SKM-1 (cell line): ENCODE data around the gene LGALS1.
"Not testable (repeated sequence)": the region's sequence is repeated elsewhere in the genome, so short reads cannot be mapped to it uniquely, and the experiment has no call there.

Experiments
- DNase-seq: peaks from one replicate; lab custom pipeline; 2025; ENCODE audit not compliant: unreplicated experiment; lab: John Stamatoyannopoulos, UW

LGALS1 gene

DNA sequence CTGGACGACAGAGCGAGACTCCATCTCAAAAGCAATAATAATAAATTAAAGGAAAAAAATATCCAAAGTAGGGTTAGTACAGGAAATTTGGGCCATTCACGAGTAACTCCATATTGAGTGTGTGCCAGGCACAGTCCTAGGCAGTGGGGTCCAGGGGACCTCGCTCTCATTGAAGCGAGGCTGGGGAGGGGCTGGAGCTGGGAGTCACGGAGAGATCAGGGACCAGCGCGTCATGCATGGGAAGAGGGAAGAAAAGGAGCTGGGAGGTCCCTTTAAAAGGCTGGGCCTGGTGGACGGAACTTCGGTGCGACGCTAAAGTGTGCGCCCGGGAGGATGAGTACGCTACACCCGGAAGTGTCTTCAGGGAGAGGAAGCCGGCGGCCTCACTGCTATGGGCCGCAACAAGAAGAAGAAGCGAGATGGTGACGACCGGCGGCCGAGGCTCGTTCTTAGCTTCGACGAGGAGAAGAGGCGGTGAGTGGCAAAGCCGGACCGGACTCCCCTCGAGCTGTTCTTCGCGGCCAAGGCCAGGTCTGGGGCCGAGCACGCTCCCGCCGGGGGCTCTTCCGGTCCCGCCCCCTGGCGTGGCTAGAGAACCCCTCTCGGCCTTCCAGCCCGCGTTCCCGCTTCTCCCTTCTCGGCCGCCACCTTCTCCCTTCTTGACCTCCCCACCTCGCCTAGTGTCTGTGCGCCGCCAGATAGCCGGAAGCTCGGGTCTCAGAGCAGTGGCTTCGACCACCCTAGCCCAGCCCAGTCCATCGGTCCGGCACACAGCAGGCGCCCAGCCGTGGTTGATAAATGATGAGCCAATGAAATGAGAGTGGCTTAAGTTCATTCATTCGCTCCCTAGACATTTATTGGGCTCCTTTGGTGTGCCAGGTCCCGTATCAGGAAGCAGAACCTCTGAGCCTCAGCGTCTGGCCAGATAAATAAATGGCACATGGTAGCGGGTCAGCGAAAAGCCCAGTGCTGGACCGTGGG is 10.9 kb downstream of the LGALS1 start, which contains the start of gene NOL12:
NOL12 (plus strand) TSS at position 342 of the 981 bp plus-strand sequence; CDS start at position 392, 50 bp downstream.
- DNase-seq, result peak; percentile 81

DNA sequence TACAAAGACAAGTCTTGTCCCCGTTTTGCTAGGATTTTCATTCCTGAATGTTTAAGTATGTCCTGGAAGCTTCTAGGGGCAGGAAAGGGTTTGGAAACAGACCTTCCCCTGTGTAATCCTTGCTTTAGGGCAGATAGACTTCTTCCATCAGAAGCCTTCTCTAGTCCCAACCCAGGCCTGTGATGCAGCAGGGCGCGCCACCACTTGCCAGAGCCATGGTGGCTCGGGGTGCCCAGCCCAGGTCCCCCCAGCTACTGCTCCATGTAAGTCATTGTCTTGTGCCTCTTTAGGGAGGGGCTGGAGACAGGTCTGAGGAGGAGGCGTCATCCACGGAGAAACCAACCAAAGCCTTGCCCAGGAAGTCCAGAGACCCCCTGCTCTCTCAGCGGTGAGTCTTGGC is 15.0 kb downstream of the LGALS1 start:
- DNase-seq, result no peak

DNA sequence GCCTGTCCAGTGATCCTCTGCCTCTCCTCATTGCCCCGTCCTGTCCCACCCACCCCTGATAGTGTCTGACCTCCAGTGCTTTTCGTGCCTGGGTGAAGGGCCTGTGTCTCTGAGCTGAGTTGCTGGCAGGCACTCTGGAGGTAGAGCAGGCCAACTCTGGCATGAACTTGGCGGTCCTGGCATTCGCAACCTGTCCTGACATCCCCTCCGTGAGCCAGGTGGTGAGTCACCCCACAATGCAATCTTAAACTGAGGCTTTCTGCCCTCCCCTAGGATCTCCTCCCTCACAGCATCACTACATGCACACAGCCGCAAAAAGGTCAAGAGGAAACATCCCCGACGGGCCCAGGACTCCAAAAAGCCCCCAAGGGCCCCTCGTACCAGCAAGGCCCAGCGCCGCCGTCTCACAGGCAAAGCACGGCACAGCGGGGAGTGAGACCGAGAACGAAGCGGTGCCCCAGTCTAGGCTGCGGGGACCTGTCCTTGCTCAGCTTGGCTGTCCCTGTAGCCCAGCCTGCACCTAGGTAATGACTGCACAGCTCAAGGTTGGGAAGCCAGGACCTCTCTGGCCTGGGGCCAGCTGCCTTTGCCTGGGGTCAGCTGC is 15.6 kb downstream of the LGALS1 start:
- DNase-seq, result no peak

DNA sequence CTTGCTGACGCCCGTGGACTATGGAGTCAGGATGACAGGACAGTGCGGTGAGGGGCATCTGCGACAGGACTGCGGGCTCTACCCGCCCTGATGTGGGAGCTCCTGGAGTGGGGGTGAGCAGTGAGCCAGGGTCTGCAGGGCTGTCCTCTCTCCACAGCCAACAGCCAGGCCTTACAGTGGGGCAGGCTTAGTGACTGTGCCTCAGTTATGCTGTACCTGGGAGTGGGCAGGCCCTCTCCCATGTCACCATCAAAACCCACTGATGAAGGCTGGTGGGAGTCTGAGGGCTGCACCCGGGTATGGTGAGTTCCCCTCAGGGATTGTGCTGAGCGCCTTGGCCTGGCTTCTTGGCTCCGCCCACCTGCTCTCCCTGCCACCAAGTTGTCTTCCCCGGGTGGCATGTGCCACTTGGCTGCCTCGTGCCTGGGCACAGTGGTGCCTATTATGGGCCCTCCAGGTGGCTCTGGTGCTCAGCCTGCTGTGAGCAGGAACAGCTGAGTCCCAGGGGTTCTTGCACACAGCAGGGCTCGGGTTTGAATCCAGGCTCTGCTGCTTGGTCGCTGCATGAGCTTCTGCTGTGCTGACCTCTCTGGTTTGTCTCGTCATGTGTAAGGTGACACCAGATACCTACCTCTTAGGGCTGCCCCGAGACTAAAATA is 17.3 kb downstream of the LGALS1 start:
- DNase-seq, result no peak

DNA sequence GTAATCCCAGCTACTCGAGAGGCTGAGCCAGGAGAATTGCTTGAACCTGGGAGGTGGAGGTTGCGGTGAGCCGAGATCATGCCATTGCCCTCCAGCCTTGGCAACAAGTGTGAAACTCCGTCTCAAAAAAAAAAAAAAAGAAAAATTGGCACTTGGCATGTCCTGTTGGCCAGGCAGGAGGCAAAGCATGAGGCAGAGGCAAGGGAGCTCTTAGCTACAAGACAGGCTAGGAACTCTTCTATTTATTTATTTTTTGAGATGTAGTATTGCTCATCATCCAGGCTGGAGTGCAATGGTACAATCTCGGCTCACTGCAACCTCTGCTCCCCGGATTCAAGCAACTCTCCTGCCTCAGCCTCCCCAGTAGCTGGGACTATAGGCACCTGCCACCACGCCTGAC is 18.7 kb downstream of the LGALS1 start:
- not testable (repeated sequence) for DNase-seq

DNA sequence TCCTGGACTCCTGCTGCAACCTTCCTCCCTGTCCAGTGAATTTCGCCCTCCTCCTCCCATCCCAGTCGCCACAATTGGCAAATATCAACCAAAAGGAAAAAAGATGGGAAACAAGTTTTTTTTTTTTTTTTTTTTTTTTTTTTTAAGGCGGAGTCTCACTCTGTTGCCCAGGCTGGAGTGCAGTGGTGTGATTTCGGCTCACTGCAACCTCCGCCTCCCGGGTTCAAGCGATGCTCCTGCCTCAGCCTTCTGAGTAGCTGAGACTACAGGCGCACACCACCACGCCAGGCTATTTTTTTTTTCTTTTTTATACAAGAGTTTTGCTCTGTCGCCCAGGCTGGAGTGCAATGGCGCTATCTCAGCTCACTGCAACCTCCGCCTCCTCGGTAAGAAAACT is 20.8 kb downstream of the LGALS1 start:
- not testable (repeated sequence) for DNase-seq

DNA sequence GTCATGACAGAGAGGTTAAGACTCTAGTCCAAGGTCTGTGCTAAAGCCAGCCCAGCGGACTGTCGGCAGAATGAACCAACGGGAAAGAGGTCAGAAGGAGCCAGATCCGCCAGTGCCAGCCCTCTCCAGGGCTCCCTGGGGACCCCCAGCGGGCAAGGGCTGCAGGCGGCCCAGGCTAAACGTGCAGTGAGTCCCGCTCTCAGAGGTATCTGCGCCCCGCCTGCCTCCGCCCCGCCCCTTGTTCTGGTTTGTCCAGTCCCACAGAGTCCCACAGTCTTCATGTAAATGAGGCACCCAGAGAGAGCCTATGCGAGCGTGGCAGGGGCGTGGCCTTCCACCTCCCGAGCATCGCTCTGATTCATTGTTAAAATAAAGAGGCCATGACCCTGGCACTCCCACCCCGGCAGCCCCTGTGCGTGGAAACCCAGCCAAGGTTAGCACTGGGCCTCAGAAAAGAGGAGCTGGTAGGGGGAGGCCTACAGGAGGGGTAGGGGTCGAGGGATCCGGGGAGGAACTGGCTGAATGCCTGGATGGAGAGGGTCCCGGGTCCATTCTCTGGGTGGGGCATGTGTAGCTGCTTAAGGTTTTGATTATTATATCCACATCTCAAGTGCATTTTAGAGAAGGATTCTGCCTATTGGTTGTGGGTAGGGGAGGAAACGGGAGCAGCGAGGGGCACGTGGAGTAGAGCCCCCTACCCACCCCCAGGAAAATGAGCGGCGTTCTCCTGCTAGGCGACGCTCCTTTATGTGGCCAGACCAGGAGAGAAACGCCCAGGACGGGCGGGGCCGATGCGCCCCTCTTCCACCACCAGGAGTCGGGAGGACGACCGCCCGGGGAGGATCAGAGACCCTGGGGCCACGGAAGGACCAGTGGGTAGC is 21.5 kb downstream of the LGALS1 start, which contains the start of gene TRIOBP:
TRIOBP (plus strand) TSS at position 392 of the 881 bp plus-strand sequence. CDS start 4,318 bp downstream, outside the sequence.
- DNase-seq, result no peak

DNA sequence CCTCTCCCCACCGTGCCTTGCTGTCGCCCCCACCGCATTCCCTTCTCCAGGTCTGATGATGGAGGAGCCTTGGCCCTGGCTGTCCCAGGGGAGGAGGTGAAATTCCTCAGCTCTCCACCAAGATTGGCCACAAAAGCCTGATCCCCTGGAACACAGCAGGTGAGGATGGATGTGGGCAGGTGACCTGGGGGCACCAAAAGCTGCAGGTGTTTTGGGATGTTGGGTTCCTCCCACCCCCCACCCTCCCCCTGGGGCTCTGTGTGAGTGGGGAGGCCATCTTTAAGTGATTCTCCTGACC is 22.1 kb downstream of the LGALS1 start:
- DNase-seq, result no peak

DNA sequence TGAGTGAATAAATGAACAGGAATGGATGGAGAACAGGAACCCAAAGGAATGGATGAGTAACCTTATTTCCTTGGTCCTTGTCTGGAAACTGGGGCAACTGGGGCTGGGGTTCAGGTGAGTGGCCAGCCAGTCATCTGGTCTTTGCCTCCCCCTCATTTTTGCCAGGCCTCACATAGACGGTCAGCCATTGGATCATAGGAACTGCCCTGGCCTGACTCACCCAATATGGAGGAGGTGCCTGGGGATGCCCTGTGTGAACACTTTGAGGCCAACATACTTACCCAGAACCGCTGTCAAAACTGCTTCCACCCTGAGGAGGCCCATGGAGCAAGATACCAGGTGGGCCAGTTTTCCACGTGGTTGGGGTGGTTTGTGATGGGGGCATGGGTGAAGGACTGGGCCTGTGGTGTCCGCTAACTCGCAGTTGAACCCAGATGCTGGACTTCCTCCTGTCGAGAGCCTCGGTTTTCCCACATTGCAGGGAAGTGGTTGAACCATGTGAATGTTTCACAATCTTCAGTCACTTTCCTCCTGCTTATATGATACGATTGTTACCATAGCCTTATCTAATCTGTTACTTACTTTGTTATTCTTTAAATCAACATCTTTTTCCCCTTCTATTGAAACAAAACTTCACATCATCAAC is 25.8 kb downstream of the LGALS1 start:
- DNase-seq, result peak; percentile 83

DNA sequence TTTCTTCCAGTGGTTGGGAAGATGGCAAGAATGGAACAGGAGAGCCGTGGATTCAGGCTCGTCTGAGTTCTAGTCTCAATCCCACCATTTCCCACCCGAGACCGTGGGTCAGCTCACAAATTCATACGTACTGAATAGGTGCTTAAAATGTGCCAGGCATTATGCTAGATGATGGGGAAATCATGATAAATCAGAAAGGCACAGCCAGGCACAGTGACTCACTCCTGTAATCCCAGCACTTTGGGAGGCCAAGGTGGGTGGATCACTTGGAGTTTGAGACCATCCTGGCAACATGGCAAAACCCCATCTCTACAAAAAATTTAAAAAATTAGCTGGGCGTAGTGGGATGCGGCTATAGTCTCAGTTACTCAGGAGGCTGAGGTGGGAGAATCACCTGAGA is 28.5 kb downstream of the LGALS1 start:
- no peak for DNase-seq

DNA sequence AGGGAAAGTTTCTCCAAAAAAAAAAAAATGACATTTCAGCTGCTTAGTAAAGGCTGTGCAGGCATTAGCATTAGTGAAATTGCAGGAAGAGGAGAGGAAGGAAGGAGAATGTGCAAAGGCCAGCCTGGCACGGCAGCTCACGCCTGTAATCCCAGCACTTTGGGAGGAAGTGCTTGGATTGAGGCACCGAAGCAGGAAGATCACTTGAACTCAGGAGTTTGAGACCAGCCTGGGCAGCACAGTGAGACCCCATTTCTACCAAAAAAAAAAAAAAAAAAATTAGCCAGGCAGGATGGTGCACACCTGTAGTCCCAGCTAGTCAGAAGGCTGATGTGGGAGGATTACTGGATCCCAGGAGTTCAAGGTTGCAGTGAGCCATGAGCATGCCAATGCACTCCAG is 29.2 kb downstream of the LGALS1 start:
- no peak for DNase-seq

DNA sequence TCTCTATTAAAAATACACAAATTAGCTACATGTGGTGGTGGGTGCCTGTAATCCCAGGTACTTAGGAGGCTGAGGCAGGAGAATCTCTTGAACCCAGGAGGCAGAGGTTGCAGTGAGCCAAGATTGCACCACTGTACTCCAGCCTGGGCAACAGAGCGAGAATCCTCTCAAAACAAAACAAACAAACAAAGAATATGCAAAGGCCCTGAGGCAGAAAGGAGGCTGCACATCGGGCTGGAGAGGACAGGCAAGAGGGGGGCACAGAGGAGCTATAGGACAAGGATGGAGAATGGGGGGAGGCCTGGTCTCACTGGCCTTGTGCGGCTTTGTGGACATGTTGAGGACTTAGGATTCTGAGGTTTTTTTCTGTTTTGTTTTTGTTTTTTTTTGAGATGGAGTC is 29.8 kb downstream of the LGALS1 start:
- no peak for DNase-seq

DNA sequence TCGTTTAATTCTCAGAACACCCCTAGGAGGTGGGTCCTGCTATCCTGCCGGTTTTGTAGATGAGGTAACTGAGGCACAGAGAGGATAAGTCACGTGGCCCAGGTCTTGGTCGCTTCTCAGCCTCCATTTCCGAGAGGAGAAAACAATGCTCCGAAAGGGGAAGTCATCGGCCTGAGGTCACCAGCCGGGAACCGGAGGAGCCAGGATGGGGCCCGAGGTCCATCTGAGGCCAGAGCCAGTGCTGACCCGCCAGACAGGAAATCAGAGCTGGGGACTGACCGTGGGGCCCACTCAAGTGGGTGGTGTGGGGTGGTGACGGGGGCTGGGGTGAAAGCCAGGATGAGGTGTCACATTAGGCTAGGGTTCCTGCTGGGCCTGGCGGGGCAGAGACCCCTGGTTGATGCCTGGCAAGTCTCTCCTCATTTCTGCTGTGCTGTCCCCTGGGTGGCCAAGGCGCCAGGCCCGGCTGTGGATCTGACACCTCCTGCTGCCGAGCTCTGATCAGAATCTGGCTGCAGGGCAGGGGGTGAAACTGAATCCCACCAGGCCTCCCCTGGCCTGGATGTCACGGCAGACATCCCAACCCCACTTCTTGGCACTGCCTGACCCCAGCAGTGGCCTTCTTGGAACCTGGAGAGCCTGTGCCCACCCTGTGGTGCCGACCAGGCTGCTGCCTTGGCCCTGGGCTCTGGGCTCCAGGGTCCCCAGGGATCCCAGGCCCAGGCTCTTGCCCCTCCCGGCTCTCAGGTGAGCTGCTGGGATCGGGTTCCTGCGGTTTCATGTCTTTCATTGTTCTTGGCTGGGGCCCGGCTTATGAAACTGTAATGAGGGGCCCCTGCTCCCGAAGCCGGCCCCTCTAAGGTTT is 33.4 kb downstream of the LGALS1 start:
- no peak for DNase-seq

DNA sequence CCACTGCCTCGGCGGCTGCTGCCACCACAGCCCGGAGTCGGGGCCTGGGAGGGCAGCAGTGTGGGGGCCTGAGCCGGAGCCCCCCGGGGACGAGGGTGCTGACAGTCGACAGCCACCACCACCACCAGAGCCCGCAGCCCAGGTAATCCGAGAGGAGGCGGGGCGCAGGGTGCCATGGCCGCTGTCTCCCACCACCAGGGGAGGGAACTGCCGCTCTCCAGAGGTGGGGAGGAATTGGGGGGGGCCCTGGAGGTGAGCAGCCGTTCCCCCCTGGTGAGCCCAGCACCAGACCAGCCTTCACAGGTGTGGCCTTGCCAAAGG is 34.0 kb downstream of the LGALS1 start:
- DNase-seq, result no peak

DNA sequence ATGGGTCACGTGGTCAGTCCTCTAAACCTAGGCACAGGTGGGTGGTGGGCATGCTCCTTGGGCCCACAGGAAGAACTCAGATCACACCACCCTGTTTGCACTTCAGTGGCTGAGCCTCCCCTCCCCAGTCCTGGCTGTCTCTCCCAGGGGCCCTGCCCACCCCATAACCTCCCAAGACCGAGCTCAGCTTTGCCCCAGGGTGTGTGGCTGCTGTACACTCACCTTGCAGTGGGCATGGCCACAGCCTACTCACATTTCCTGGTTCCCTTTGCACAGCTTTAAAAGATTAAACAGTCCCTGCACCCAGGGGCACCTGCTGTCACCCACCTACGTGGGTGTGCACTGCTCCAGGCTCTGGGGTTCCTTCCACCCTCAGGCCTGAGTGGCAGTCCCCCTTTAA is 35.2 kb downstream of the LGALS1 start:
- DNase-seq, result no peak

DNA sequence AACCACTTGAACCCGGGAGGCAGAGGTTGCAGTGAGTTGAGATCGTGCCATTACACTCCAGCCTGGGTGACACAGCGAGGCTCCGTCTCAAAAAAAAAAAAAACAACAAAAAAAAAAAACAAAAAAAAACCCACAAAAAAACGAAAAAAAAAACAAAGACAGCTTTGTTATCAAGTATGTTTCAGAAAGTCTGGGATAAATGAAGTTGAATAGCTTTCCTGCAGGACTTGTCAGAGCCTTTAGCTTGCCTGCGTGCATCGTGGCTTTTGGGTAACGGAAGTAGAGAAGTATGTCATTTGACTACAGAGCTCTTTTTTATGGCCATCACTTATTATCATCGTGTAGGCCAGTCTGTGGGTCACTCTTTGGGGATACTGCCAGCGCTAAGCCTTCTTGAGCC is 36.1 kb downstream of the LGALS1 start:
- no peak for DNase-seq

DNA sequence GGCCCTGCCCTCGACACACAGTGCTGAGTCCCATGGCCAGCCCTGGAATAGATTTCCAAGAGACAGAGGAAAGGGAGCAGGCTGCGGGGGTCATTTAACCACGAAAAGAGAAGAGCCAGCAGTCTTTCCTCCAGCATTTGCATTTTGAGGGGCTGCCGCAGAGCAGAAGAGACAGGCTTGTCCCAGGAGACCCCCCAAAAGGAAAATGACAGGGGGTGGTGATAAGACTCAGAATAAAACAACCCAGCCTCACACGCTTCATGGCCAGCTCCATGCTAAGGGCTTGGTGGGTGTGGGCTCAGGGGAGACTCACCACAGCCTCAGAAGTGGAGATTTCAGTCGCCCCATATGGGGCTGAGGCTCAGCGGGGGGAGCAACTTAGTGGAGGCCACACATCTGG is 38.3 kb downstream of the LGALS1 start:
- DNase-seq, result no peak

DNA sequence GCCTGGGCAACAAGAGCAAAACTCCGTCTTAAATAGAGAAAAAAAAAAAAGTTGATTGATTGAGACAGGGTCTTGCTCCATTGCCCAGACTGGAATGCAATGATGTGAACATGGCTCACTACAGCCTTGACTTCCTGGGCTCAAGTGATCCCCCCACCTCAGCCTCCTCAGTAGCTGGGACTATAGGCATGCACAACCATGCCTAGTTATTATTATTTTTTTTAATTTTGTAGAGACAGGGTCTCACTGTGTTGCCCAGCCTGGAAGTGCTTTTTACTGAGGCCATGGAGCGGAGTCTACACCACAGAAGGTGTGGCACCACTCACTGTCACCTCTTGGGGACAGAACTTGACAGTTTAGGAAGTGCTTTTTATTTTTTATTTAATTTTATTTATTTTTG is 39.2 kb downstream of the LGALS1 start:
- DNase-seq, result no peak

DNA sequence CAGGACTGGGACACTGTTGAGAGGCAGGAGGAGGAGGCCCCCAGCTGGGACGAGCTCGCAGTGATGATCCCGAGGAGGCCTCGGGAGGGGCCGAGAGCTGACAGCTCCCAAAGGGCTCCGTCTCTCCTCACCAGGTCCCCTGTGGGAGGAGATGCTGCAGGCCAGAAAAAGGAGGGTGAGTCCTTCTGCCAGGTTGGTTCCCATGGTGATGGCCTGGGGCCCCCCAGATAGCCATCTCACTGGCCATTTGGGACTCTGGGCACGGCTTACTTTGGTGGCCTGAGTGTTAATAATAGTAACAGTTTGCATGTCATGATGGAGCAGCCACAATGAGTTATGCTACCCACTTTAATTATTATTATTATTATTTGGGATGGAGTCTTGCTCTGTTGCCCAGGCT is 40.3 kb downstream of the LGALS1 start:
- no peak for DNase-seq

DNA sequence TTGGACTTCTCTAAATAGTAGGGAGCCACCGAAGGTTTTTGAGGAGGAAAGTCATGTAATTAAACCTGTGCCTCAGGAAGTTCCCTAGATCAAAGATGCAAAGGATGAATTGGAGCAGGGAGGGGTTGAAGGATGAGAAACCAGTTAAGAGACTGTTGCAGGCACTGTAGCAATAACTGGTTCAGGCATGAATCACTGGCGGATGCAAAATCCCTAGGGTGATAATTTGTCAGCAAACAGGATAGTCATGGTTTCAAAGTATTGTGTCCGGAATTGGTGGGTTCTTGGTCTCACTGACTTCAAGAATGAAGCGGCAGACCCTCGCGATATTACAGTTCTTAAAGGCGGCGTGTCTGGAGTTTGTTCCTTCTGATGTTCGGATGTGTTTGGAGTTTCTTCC is 41.3 kb downstream of the LGALS1 start:
- no peak for DNase-seq
